Stomach (tissue), 9 donors: Measurements from ENCODE around the gene LGALS1. TPM values are rescaled to one million over a fixed set of nuclear protein-coding genes. Genes with fewer than 3 reads are reported as not detected.

Source experiments
- DNase-seq, 2 donors: peaks; one replicate each; pipeline versions ENCODE4 v3.0.0 to v3.0.0-alpha.2; 2013 to 2019
- H3K27ac ChIP-seq, 5 donors: fragments of 200-600 bp in 4 of 5; sonication (generic) in 4 of 5; one replicate each; pipeline ENCODE4 v1.5.1; 2013 to 2019; ENCODE audit warnings: mild to moderate bottlenecking in 1 of 5, moderate library complexity in 1 of 5
- H3K27me3 ChIP-seq, 3 donors: fragments of 200-600 bp; sonication (generic); one replicate each; pipeline ENCODE4 v1.5.1; 2017 to 2019; ENCODE audit warnings: mixed run types in 1 of 3
- H3K36me3 ChIP-seq, 4 donors: fragments of 200-600 bp; sonication (generic); 1 replicate in 3 of 4; 2 replicates in 1 of 4; pipeline ENCODE4 v1.5.1; 2016 to 2019
- H3K4me1 ChIP-seq, 4 donors: fragments of 200-600 bp; sonication (generic); one replicate each; pipeline ENCODE4 v1.5.1; 2016 to 2019
- H3K4me3 ChIP-seq, 4 donors: fragments of 200-600 bp; sonication (generic) in 3 of 4; one replicate each; pipeline ENCODE4 v1.5.1; 2016 to 2019; ENCODE audit warnings: mild to moderate bottlenecking in 1 of 4
- H3K9me3 ChIP-seq, 4 donors: fragments of 200-600 bp; sonication (generic); one replicate each; pipeline ENCODE4 v1.5.1; 2016 to 2019
- CTCF ChIP-seq, 7 experiments: fragments of 450-650 bp in 4 of 7; fragments of 200-600 bp in 3 of 7; sonication (generic) in 3 of 7; IDR thresholded peaks; one replicate each; pipeline ENCODE4 v1.5.1; 2016 to 2019; ENCODE audit warnings: antibody characterized with exemption in 7 of 7, control low read depth in 2 of 7, mild to moderate bottlenecking in 1 of 7
- EP300 ChIP-seq: sonication (generic); formaldehyde crosslinking; IDR thresholded peaks from one replicate; pipeline ENCODE4 v1.6.1; 2017; ENCODE audit warnings: antibody characterized with exemption
- POLR2A ChIP-seq, 4 donors: fragments of 450-650 bp; IDR thresholded peaks; one replicate each; pipeline ENCODE4 v1.6.1; 2016; ENCODE audit warnings: antibody characterized with exemption in 4 of 4, control low read depth in 2 of 4, mild to moderate bottlenecking in 1 of 4, moderate library complexity in 1 of 4
- POLR2AphosphoS5 ChIP-seq, 3 donors: sonication (generic); formaldehyde crosslinking; IDR thresholded peaks; one replicate each; pipeline ENCODE4 v1.6.1; 2016; ENCODE audit warnings: antibody characterized with exemption in 3 of 3
- WGBS, 5 donors: extraction: QIAGEN DNeasy Blood & Tissue Kit in 3 of 5; methylation state at CpG; one replicate each; pipeline versions ENCODE4 v1.1.5 to v1.1.7; 2013 to 2018; 5-methylcytosine and 5-hydroxymethylcytosine counted together
- intact Hi-C: fragments of 100-400 bp; cut with DNase I; formaldehyde crosslinking; loops from one replicate; pipeline ENCODE4 v1.15.1; 2023; ENCODE audit warnings: low total_unique reads
- polyA plus RNA-seq, 3 donors: library from polyadenylated mRNA; stranded (reverse); fragments of 200-250 nt; gene quantifications; one replicate each; pipeline ENCODE4 v1.2.3, GENCODE V29; 2013
- total RNA-seq, 5 donors: library from RNA; depleted of rRNA; stranded (reverse); fragments of >200 nt; gene quantifications; one replicate each; pipeline versions ENCODE4 v1.1.0 to v1.2.3, GENCODE V29; 2014 to 2016
- donor health status: healthy with polysubstance abuse.
- donor health status: Bipolar disorder and iron deficiency.
- donor health status: healthy.

Gene LGALS1
- total and polyA plus RNA-seq, 8 donors, result 235 to 1,435 (median 475) TPM

- DNase-seq, result no peak
- Histone ChIP-seq H3K4me1 (peaks cover 0 to 21% (median 8%) of the 10 kb centered on the region in 4 donors), H3K36me3 (no peaks in the 10 kb centered on the region), H3K9me3 (no peaks in the 10 kb centered on the region), H3K4me3 (no peak overlapping the region), H3K27me3 (no peaks in the 10 kb centered on the region), H3K27ac (no peak overlapping the region)
- 55 to 90% (median 84%) methylated on average over 3 of the region's 3 CpGs for WGBS, 5 donors
- TF ChIP-seq POLR2AphosphoS5 (IDR thresholded peaks at IDR 0.05) (no peak), POLR2A (IDR thresholded peaks at IDR 0.05) (no peak), CTCF (IDR thresholded peaks at IDR 0.05) (no peak), EP300 (no peak)
- intact Hi-C loops, result no loop called here
These were observed 29.2 kb downstream of the LGALS1 start for GRCh38 chr22:37704645-37705044.

- 93 to 98% (median 95%) methylated on average over 3 of the region's 3 CpGs for WGBS, 5 donors
- no peak overlapping the region for H3K27ac ChIP-seq
- H3K4me1 ChIP-seq, result peaks cover 0 to 21% (median 8%) of the 10 kb centered on the region in 4 donors
- intact Hi-C loops, result no loop called here
- H3K36me3 ChIP-seq, result no peaks in the 10 kb centered on the region
- no peak overlapping the region for H3K4me3 ChIP-seq
- no peak for TF ChIP-seq POLR2AphosphoS5 (IDR thresholded peaks at IDR 0.05)
- TF ChIP-seq CTCF (IDR thresholded peaks at IDR 0.05), result no peak
- no peak for TF ChIP-seq EP300
- no peak for TF ChIP-seq POLR2A (IDR thresholded peaks at IDR 0.05)
- DNase-seq, result no peak
- no peaks in the 10 kb centered on the region for H3K9me3 ChIP-seq
- H3K27me3 ChIP-seq, result no peaks in the 10 kb centered on the region
These were observed 29.8 kb downstream of the LGALS1 start for GRCh38 chr22:37705205-37705604.

GRCh38 chr22:37708580-37709444, 33.4 kb downstream of the LGALS1 start:
- no peak overlapping the region for H3K4me3 ChIP-seq
- no peaks in the 10 kb centered on the region for H3K4me1 ChIP-seq
- intact Hi-C loops, result no loop called here
- H3K27me3 ChIP-seq, result no peaks in the 10 kb centered on the region
- H3K9me3 ChIP-seq, result no peaks in the 10 kb centered on the region
- DNase-seq, result no peak
- WGBS, 5 donors, result 72 to 91% (median 88%) methylated on average over 14 to 25 of the region's 25 CpGs
- H3K36me3 ChIP-seq, result no peaks in the 10 kb centered on the region
- no peak for TF ChIP-seq POLR2A (IDR thresholded peaks at IDR 0.05)
- no peak for TF ChIP-seq POLR2AphosphoS5 (IDR thresholded peaks at IDR 0.05)
- TF ChIP-seq EP300, result no peak
- TF ChIP-seq CTCF (IDR thresholded peaks at IDR 0.05), result no peak
- no peak overlapping the region for H3K27ac ChIP-seq

- H3K27ac ChIP-seq, result no peak overlapping the region
- TF ChIP-seq POLR2A (IDR thresholded peaks at IDR 0.05) (no peak), EP300 (no peak), POLR2AphosphoS5 (IDR thresholded peaks at IDR 0.05) (no peak), CTCF (IDR thresholded peaks at IDR 0.05) (no peak)
- no peaks in the 10 kb centered on the region for H3K36me3 ChIP-seq
- no peaks in the 10 kb centered on the region for H3K9me3 ChIP-seq
- WGBS, 5 donors, result 95 to 97% (median 97%) methylated on average over 5 to 15 of the region's 15 CpGs
- H3K4me3 ChIP-seq, result no peak overlapping the region
- no peaks in the 10 kb centered on the region for H3K4me1 ChIP-seq
- no peaks in the 10 kb centered on the region for H3K27me3 ChIP-seq
- intact Hi-C loops, result no loop called here
- DNase-seq, result no peak
These were observed 34.0 kb downstream of the LGALS1 start for GRCh38 chr22:37709445-37709765.
